Measurements from ENCODE around the gene RAP1A. TPM values are rescaled to one million over a fixed set of nuclear protein-coding genes. Genes with fewer than 3 reads are reported as not detected.

Gene RAP1A
- total RNA-seq, 1 experiment from 2014 or later: 37.1 TPM

GRCh38 chr1:111664652-111665051 is 45.1 kb downstream of the RAP1A start:
- ChIA-PET CTCF (no interaction called here), POLR2A (no interaction called here)
- Histone ChIP-seq H3K9me3 (ENCODE audit: control insufficient read depth, insufficient read depth, low read depth, low read length) (no peaks in the 10 kb centered on the region), H3K4me1 (ENCODE audit: control insufficient read depth, insufficient read depth, low read length) (no peaks in the 10 kb centered on the region), H3K27ac (ENCODE audit: low read length) (no peak overlapping the region), H3K27me3 (ENCODE audit: control insufficient read depth, insufficient read depth, low read length) (no peaks in the 10 kb centered on the region), H3K36me3 (ENCODE audit: control insufficient read depth, insufficient read depth, low read length) (no peaks in the 10 kb centered on the region), H3K4me3 (ENCODE audit: low read depth in 2 of 2, low read length in 2 of 2) (no peak overlapping the region)
- no peak for ATAC-seq
- in situ Hi-C loops (cut with HindIII; ENCODE audit: low pct_unique_long_range_greater_than_20kb, low sequenced_read_pairs) (no loop called here), intact Hi-C loops (cut with micrococcal nuclease; ENCODE audit: unreplicated experiment) (no loop called here)
- no peak for DNase-seq (ENCODE audit: low read depth, low spot score)
- TF ChIP-seq POLR2AphosphoS5 (IDR thresholded peaks at IDR 0.05; ENCODE audit: low read depth, low read length): no peak
- TF ChIP-seq SIN3A (IDR thresholded peaks at IDR 0.05; ENCODE audit: borderline replicate concordance, insufficient read depth, low read depth, low read length): no peak
- TF ChIP-seq REST (IDR thresholded peaks at IDR 0.05; ENCODE audit: insufficient read depth in 1 of 2, low read depth in 2 of 2, low read length in 1 of 2): no peak
- no peak for TF ChIP-seq TCF7L2 (IDR thresholded peaks at IDR 0.05; ENCODE audit: low read depth, low read length)
- TF ChIP-seq CTCF (IDR thresholded peaks at IDR 0.05): no peak
- BruUV-seq (replicated peaks): no TSS peak

- intact Hi-C loops (cut with micrococcal nuclease; ENCODE audit: unreplicated experiment): no loop called here
- H3K4me1 ChIP-seq (ENCODE audit: control insufficient read depth, insufficient read depth, low read length): no peaks in the 10 kb centered on the region
- H3K27ac ChIP-seq (ENCODE audit: low read length): no peak overlapping the region
- ChIA-PET CTCF (no interaction called here), POLR2A (no interaction called here)
- TF ChIP-seq POLR2AphosphoS5 (IDR thresholded peaks at IDR 0.05; ENCODE audit: low read depth, low read length) (no peak), TCF7L2 (IDR thresholded peaks at IDR 0.05; ENCODE audit: low read depth, low read length) (no peak), CTCF (IDR thresholded peaks at IDR 0.05) (no peak), REST (IDR thresholded peaks at IDR 0.05; ENCODE audit: insufficient read depth in 1 of 2, low read depth in 2 of 2, low read length in 1 of 2) (no peak), SIN3A (IDR thresholded peaks at IDR 0.05; ENCODE audit: borderline replicate concordance, insufficient read depth, low read depth, low read length) (no peak)
- in situ Hi-C loops (cut with HindIII; ENCODE audit: low pct_unique_long_range_greater_than_20kb, low sequenced_read_pairs): no loop called here
- DNase-seq (ENCODE audit: low read depth, low spot score) (no peak), ATAC-seq (no peak)
- no TSS peak for BruUV-seq (replicated peaks)
- H3K27me3 ChIP-seq (ENCODE audit: control insufficient read depth, insufficient read depth, low read length): no peaks in the 10 kb centered on the region
- H3K9me3 ChIP-seq (ENCODE audit: control insufficient read depth, insufficient read depth, low read depth, low read length): no peaks in the 10 kb centered on the region
- H3K4me3 ChIP-seq (ENCODE audit: low read depth in 2 of 2, low read length in 2 of 2): no peak overlapping the region
- no peaks in the 10 kb centered on the region for H3K36me3 ChIP-seq (ENCODE audit: control insufficient read depth, insufficient read depth, low read length)
Observed at GRCh38 chr1:111665497-111665896, 45.9 kb downstream of the RAP1A start.
